Testis (tissue), 3 donors: ENCODE measurements around the gene CDSN. TPM values are rescaled to one million over a fixed set of nuclear protein-coding genes. Genes with fewer than 3 reads are reported as not detected.
"Not testable (repeated sequence)": the region's sequence is repeated elsewhere in the genome, so short reads cannot be mapped to it uniquely, and the experiment has no call there.

Source experiments
- DNase-seq: peaks from one replicate; pipeline ENCODE4 v3.0.0-alpha.2; 2019
- H3K27ac ChIP-seq, 2 donors: fragments of 200-600 bp; sonication (generic); one replicate each; pipeline ENCODE4 v1.5.1; 2019
- H3K27me3 ChIP-seq: fragments of 200-600 bp; sonication (generic); one replicate; pipeline ENCODE4 v1.5.1; 2019
- H3K36me3 ChIP-seq: fragments of 200-600 bp; sonication (generic); one replicate; pipeline ENCODE4 v1.5.1; 2017; ENCODE audit warnings: low read depth; ENCODE audit errors: missing control alignments
- H3K4me1 ChIP-seq: fragments of 200-600 bp; sonication (generic); one replicate; pipeline ENCODE4 v1.5.1; 2019
- H3K4me3 ChIP-seq, 2 donors: fragments of 200-600 bp; sonication (generic); one replicate each; pipeline ENCODE4 v1.5.1; 2017 to 2019
- H3K9me3 ChIP-seq: fragments of 200-600 bp; sonication (generic); one replicate; pipeline ENCODE4 v1.5.1; 2017
- CTCF ChIP-seq, 3 experiments: fragments of 450-650 bp in 2 of 3; fragments of 200-600 bp in 1 of 3; sonication (generic) in 1 of 3; IDR thresholded peaks; one replicate each; pipeline ENCODE4 v1.5.1; 2016 to 2019; ENCODE audit warnings: antibody characterized with exemption in 3 of 3, mild to moderate bottlenecking in 2 of 3, moderate library complexity in 1 of 3
- POLR2A ChIP-seq: fragments of 450-650 bp; IDR thresholded peaks from one replicate; pipeline ENCODE4 v1.6.1; 2017; ENCODE audit warnings: antibody characterized with exemption, mild to moderate bottlenecking, moderate library complexity
- WGBS, 2 donors: methylation state at CpG; one replicate each; pipeline ENCODE4 v1.1.5; 2018; 5-methylcytosine and 5-hydroxymethylcytosine counted together
- intact Hi-C: fragments of 100-400 bp; cut with DNase I; formaldehyde crosslinking; loops from one replicate; pipeline ENCODE4 v1.15.1; 2023; ENCODE audit warnings: low total_unique reads
- polyA plus RNA-seq: library from polyadenylated mRNA; stranded (reverse); fragments of 350-450 nt; fragmentation: Illumina TruSeq; extraction: RNeasy Lipid Tissue Mini Kit (QIAGEN cat#74804); gene quantifications from one replicate; pipeline ENCODE4 v1.2.3, GENCODE V29; 2014; ENCODE audit warnings: low read depth, low replicate concordance; ENCODE audit not compliant: insufficient read depth
- small RNA-seq, 2 donors: library from RNA; depleted of rRNA; stranded (forward); fragments of <200 nt; gene quantifications; one replicate each; pipeline ENCODE3, GENCODE V24; 2016
- total RNA-seq, 2 donors: library from RNA; depleted of rRNA; stranded (reverse); fragments of >200 nt; gene quantifications; one replicate each; pipeline ENCODE4 v1.2.3, GENCODE V29; 2016

Gene CDSN
- total and polyA plus RNA-seq, 3 donors from 2014 or later, result 0.06 to 0.32 TPM; not detected in 1

- Histone ChIP-seq H3K4me1 (no peaks in the 10 kb centered on the region), H3K27ac (no peak overlapping the region), H3K27me3 (no peaks in the 10 kb centered on the region), H3K9me3 (no peaks in the 10 kb centered on the region), H3K36me3 (no peaks in the 10 kb centered on the region), H3K4me3 (no peak overlapping the region)
- DNase-seq, result peak; percentile 85
- TF ChIP-seq CTCF (IDR thresholded peaks at IDR 0.05) (peak in 2 of 3 experiments; percentile 13 to 42), POLR2A (no peak)
- intact Hi-C loops, result no loop called here
- WGBS, 2 donors, result 49 to 52% methylated on average over 6 of the region's 6 CpGs
Measured at GRCh38 chr6:31070711-31071197, 49.5 kb downstream of the CDSN start.

- WGBS, 2 donors, result 41 to 47% methylated on average over 13 of the region's 13 CpGs
- intact Hi-C loops, result loop anchor here (5.0 kb wide), 1 partner anchor 152 kb away; no protein-coding TSS in a partner anchor
- Histone ChIP-seq H3K9me3 (no peaks in the 10 kb centered on the region), H3K27me3 (no peaks in the 10 kb centered on the region), H3K36me3 (no peaks in the 10 kb centered on the region), H3K27ac (no peak overlapping the region), H3K4me3 (no peak overlapping the region), H3K4me1 (no peaks in the 10 kb centered on the region)
- TF ChIP-seq POLR2A, result no peak
- TF ChIP-seq CTCF (IDR thresholded peaks at IDR 0.05), result peak; percentile 76 to 95 (median 90)
- DNase-seq, result peak; percentile 90
Measured at GRCh38 chr6:31068669-31069340, 51.4 kb downstream of the CDSN start.

- peak overlapping the region in 1 of 2 donors; percentile 17 for H3K4me3 ChIP-seq
- WGBS, 2 donors, result 69 to 74% methylated on average over 4 to 7 of the region's 11 CpGs
- not testable (repeated sequence) for H3K9me3 ChIP-seq, H3K27me3 ChIP-seq, DNase-seq, H3K36me3 ChIP-seq, H3K27ac ChIP-seq, H3K4me1 ChIP-seq
- intact Hi-C loops, result loop anchor here (5.0 kb wide), 1 partner anchor 151 kb away; no protein-coding TSS in a partner anchor
Measured at GRCh38 chr6:31067891-31068668, 52.2 kb downstream of the CDSN start.

GRCh38 chr6:31067028-31067427 lies 53.2 kb downstream of the CDSN start:
- H3K4me3 ChIP-seq, result peak overlapping the region in 1 of 2 donors; percentile 17
- H3K27me3 ChIP-seq, H3K9me3 ChIP-seq, DNase-seq, H3K27ac ChIP-seq, H3K36me3 ChIP-seq, H3K4me1 ChIP-seq: not testable (repeated sequence)
- WGBS, 2 donors, result 58 to 95% methylated on average over 15 to 25 of the region's 32 CpGs
- intact Hi-C loops, result loop anchor here (5.0 kb wide), 1 partner anchor 150 kb away; no protein-coding TSS in a partner anchor

- WGBS, 2 donors, result 67 to 70% methylated on average over 2 of the region's 2 CpGs
- Histone ChIP-seq H3K36me3 (no peaks in the 10 kb centered on the region), H3K9me3 (no peaks in the 10 kb centered on the region), H3K27ac (no peak overlapping the region), H3K4me3 (no peak overlapping the region), H3K4me1 (no peaks in the 10 kb centered on the region), H3K27me3 (no peaks in the 10 kb centered on the region)
- no peak for TF ChIP-seq CTCF (IDR thresholded peaks at IDR 0.05)
- TF ChIP-seq POLR2A, result no peak
- intact Hi-C loops, result loop anchor here (5.0 kb wide), 1 partner anchor 148 kb away; no protein-coding TSS in a partner anchor
- DNase-seq, result no peak
Measured at GRCh38 chr6:31065556-31065955, 54.7 kb downstream of the CDSN start.

Small RNA genes within 50 kb of the gene (small RNA-seq; reads per million reads assigned to genes)
- 0 reads per million in 2 donors for gene POLR2LP1
- gene RNU6-1133P, result 0 reads per million in 2 donors

Other genes starting within 250 kb of the CDSN start
- gene DDR1, start 235.9 kb downstream of the CDSN start, total RNA-seq, result 10 to 100 TPM; 94.6 to 97.6 TPM
- gene DDR1, start 235.9 kb downstream of the CDSN start, polyA plus RNA-seq, result 33.8 TPM
- 10 to 100 TPM; 23.0 to 30.6 TPM for gene GTF2H4, start 212.2 kb downstream of the CDSN start, total RNA-seq
- gene GTF2H4, start 212.2 kb downstream of the CDSN start, polyA plus RNA-seq, result 38.1 TPM
- 10 to 100 TPM; 36.5 to 45.5 TPM for gene VARS2, start 206.2 kb downstream of the CDSN start, total RNA-seq
- 31.4 TPM for gene VARS2, start 206.2 kb downstream of the CDSN start, polyA plus RNA-seq
- gene SFTA2, start 188.3 kb downstream of the CDSN start, total RNA-seq, result not detected
- 0.94 TPM for gene SFTA2, start 188.3 kb downstream of the CDSN start, polyA plus RNA-seq
- under 1 TPM in 1 of 2 donors, not detected in 1; 0.19 TPM for gene MUCL3, start 179.5 kb downstream of the CDSN start, total RNA-seq
- 0.45 TPM for gene MUCL3, start 179.5 kb downstream of the CDSN start, polyA plus RNA-seq
- not detected for gene MUC21, start 136.7 kb downstream of the CDSN start, total RNA-seq
- 0.12 TPM for gene MUC21, start 136.7 kb downstream of the CDSN start, polyA plus RNA-seq
- gene MUC22, start 110.0 kb downstream of the CDSN start, total RNA-seq, result under 1 TPM; 0.31 to 0.87 TPM
- 0.21 TPM for gene MUC22, start 110.0 kb downstream of the CDSN start, polyA plus RNA-seq
- not detected for gene C6orf15, start 7.9 kb downstream of the CDSN start, total RNA-seq
- gene C6orf15, start 7.9 kb downstream of the CDSN start, polyA plus RNA-seq, result not detected
- 10 to 100 TPM; 28.0 to 32.7 TPM for gene PSORS1C1, start 5.6 kb downstream of the CDSN start, total RNA-seq
- 126 TPM for gene PSORS1C1, start 5.6 kb downstream of the CDSN start, polyA plus RNA-seq
- gene PSORS1C2, start 18.6 kb upstream of the CDSN start, total RNA-seq, result not detected
- not detected for gene PSORS1C2, start 18.6 kb upstream of the CDSN start, polyA plus RNA-seq
- 10 to 100 TPM; 86.4 to 93.2 TPM for gene CCHCR1, start 37.4 kb upstream of the CDSN start, total RNA-seq
- 174 TPM for gene CCHCR1, start 37.4 kb upstream of the CDSN start, polyA plus RNA-seq
- 1 to 10 TPM; 3.6 to 3.7 TPM for gene TCF19, start 38.1 kb upstream of the CDSN start, total RNA-seq
- 4.7 TPM for gene TCF19, start 38.1 kb upstream of the CDSN start, polyA plus RNA-seq
- gene POU5F1, start 50.2 kb upstream of the CDSN start, total RNA-seq, result 1 to 10 TPM; 1.3 to 4.2 TPM
- gene POU5F1, start 50.2 kb upstream of the CDSN start, polyA plus RNA-seq, result 3.0 TPM
- gene HLA-C, start 151.6 kb upstream of the CDSN start, total RNA-seq, result 100 to 1,000 TPM; 104 to 135 TPM
- 213 TPM for gene HLA-C, start 151.6 kb upstream of the CDSN start, polyA plus RNA-seq
- gene HLA-B, start 236.7 kb upstream of the CDSN start, total RNA-seq, result 100 to 1,000 TPM; 425 to 439 TPM
- gene HLA-B, start 236.7 kb upstream of the CDSN start, polyA plus RNA-seq, result 943 TPM